ENCODE results near the gene DQX1. TPM values are rescaled to one million over a fixed set of nuclear protein-coding genes. Genes with fewer than 3 reads are reported as not detected.
"Not testable (repeated sequence)": the region's sequence is repeated elsewhere in the genome, so short reads cannot be mapped to it uniquely, and the experiment has no call there.

The DQX1 gene
- total RNA-seq, 3 donors from 2014 or later (not counting 1 experiment from before 2014, with no cell fraction given): 0.21 to 0.43 TPM; not detected in 1

DNA sequence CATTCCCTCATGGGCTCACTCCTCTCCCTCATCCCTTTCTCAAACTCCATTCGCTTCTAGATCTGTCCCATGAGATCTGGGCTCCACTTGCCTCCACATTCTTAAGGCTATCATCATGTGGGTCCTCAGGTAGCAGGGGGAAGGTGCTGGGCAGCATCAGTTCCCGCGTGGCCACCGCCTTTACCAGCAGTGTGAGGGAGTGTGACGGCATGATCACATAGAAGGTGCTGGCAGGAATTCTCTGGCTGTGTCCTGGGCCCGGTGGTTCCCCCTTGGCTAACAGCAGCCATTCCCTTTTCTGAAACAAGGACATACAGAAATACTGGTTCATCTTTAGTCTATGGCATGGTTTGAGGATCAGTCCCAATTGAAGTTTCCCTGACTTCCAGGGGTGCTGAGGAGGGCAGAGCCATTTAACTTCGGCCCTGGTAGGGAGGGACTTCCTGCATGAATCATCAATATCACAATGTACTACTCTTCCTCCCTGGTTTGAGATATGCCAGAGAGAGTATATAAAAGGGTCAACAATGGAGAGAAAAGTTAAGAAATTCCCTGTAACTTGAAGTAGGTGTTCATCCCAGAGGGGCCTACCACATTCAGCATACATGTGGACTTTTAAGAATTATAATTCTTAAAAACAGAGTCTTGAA is 36.2 kb upstream of the DQX1 start:
- Histone ChIP-seq H3K4me1 (ENCODE audit: control insufficient read depth, insufficient read depth, low read length) (no peaks in the 10 kb centered on the region), H3K27me3 (ENCODE audit: control insufficient read depth, insufficient read depth, low read length) (no peaks in the 10 kb centered on the region), H3K4me3 (ENCODE audit: low read length) (no peak overlapping the region), H3K27ac (ENCODE audit: low read length) (no peak overlapping the region), H3K36me3 (ENCODE audit: control insufficient read depth, insufficient read depth, low read length) (no peaks in the 10 kb centered on the region), H3K9me3 (ENCODE audit: control insufficient read depth, insufficient read depth, low read length) (no peaks in the 10 kb centered on the region)
- Mint-ChIP-seq H3K27me3 (ENCODE audit: low read depth in 2 of 2) (peaks cover 21 to 36% of the 10 kb centered on the region in 2 donors), H3K4me3 (no peak overlapping the region), H3K27ac (no peak overlapping the region), H3K36me3 (no peaks in the 10 kb centered on the region), H3K4me1 (peaks cover 8 to 12% of the 10 kb centered on the region in 2 donors), H3K9me3 (no peaks in the 10 kb centered on the region)
- no peak for ATAC-seq
- TF ChIP-seq, protein P1, sequence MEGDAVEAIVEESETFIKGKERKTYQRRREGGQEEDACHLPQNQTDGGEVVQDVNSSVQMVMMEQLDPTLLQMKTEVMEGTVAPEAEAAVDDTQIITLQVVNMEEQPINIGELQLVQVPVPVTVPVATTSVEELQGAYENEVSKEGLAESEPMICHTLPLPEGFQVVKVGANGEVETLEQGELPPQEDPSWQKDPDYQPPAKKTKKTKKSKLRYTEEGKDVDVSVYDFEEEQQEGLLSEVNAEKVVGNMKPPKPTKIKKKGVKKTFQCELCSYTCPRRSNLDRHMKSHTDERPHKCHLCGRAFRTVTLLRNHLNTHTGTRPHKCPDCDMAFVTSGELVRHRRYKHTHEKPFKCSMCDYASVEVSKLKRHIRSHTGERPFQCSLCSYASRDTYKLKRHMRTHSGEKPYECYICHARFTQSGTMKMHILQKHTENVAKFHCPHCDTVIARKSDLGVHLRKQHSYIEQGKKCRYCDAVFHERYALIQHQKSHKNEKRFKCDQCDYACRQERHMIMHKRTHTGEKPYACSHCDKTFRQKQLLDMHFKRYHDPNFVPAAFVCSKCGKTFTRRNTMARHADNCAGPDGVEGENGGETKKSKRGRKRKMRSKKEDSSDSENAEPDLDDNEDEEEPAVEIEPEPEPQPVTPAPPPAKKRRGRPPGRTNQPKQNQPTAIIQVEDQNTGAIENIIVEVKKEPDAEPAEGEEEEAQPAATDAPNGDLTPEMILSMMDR (IDR thresholded peaks at IDR 0.05): no peak
- no peak for DNase-seq
- 95% methylated on average over 6 of the region's 7 CpGs for WGBS (ENCODE audit: insufficient coverage)
- intact Hi-C loops (cut with micrococcal nuclease): no loop called here

DNA sequence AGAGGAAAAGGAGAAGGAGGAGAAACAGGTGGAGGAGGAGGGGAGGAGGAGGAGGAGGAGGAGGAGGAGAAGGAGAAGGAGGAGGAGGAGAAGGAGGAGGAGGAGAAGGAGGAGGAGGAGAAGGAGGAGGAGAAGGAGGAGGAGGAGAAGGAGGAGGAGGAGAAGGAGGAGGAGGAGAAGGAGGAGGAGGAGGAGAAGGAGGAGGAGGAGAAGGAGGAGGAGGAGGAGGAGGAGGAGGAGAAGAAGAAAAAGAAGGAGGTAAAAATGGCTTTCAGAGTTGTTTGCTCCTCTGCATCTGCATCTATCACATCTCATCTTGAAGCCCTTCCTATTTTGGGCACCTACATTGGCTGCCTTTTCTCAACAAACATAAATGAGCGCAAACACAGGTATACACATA is 35.0 kb upstream of the DQX1 start:
- H3K36me3 ChIP-seq (ENCODE audit: control insufficient read depth, insufficient read depth, low read length); H3K27ac ChIP-seq (ENCODE audit: low read length); intact Hi-C loops (cut with micrococcal nuclease); H3K4me3 ChIP-seq (ENCODE audit: low read length); H3K4me1 ChIP-seq (ENCODE audit: control insufficient read depth, insufficient read depth, low read length); H3K4me3 Mint-ChIP-seq; H3K27me3 ChIP-seq (ENCODE audit: control insufficient read depth, insufficient read depth, low read length); H3K9me3 ChIP-seq (ENCODE audit: control insufficient read depth, insufficient read depth, low read length); H3K36me3 Mint-ChIP-seq; DNase-seq; ATAC-seq; H3K9me3 Mint-ChIP-seq; H3K27ac Mint-ChIP-seq: not testable (repeated sequence)
- WGBS (ENCODE audit: insufficient coverage): 100% methylated on average over 1 of the region's 1 CpG
- H3K4me1 Mint-ChIP-seq: peaks cover 8 to 23% of the 10 kb centered on the region in 2 donors
- peaks cover 18 to 32% of the 10 kb centered on the region in 2 donors for H3K27me3 Mint-ChIP-seq (ENCODE audit: low read depth in 2 of 2)

DNA sequence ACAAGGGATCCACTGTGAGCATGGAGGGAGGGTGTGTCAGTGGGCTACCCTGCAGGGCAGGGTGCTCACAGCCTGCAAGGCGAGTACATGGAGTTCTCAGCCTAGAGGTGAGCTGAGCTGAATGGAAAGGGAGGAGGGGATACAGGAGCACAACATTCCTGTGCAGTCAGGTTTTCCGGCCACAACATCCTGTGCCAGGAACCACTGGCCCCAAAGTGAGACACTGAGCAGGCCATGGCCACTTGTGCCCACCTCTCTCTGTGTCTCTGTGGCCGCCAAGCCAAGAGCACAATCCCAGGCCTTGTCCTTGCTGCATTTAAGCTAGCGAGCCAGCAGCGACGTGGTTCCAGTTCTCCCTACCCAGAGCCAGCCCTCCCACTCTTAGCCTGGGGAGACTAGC is 34.6 kb upstream of the DQX1 start:
- H3K4me3 ChIP-seq (ENCODE audit: low read length): no peak overlapping the region
- Mint-ChIP-seq H3K9me3 (no peaks in the 10 kb centered on the region), H3K4me3 (no peak overlapping the region), H3K4me1 (peaks cover 8 to 27% of the 10 kb centered on the region in 2 donors), H3K36me3 (no peaks in the 10 kb centered on the region), H3K27me3 (ENCODE audit: low read depth in 2 of 2) (peaks cover 15 to 27% of the 10 kb centered on the region in 2 donors), H3K27ac (no peak overlapping the region)
- peaks cover 6% of the 10 kb centered on the region for H3K36me3 ChIP-seq (ENCODE audit: control insufficient read depth, insufficient read depth, low read length)
- no peaks in the 10 kb centered on the region for H3K9me3 ChIP-seq (ENCODE audit: control insufficient read depth, insufficient read depth, low read length)
- DNase-seq (no peak), ATAC-seq (no peak)
- intact Hi-C loops (cut with micrococcal nuclease): no loop called here
- no peak overlapping the region for H3K27ac ChIP-seq (ENCODE audit: low read length)
- 76% methylated on average over 4 of the region's 6 CpGs for WGBS (ENCODE audit: insufficient coverage)
- peaks cover 6% of the 10 kb centered on the region for H3K4me1 ChIP-seq (ENCODE audit: control insufficient read depth, insufficient read depth, low read length)
- TF ChIP-seq, protein P1 (IDR thresholded peaks at IDR 0.05): no peak
- no peaks in the 10 kb centered on the region for H3K27me3 ChIP-seq (ENCODE audit: control insufficient read depth, insufficient read depth, low read length)

DNA sequence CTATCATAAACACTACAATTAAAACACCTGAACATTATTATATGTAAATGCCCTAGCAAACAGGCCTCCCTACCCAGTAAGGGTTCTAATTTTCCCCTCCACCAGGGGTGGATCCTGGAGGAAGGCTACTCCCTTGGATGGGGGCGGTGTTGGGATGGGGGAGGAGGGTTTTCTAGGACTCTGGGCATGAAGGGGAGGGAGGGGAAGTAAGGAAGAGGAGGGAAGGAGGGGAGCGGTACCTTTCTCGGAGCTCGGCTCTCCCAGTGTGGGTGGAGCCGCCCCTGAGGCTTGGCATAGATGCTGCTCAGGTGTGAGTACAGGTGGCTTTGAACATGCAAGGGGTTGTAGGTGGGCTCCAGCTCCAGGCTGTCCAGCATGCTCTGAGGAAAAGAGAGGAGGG is 33.9 kb upstream of the DQX1 start:
- intact Hi-C loops (cut with micrococcal nuclease): no loop called here
- TF ChIP-seq, protein P1 (IDR thresholded peaks at IDR 0.05): no peak
- 92% methylated on average over 5 of the region's 5 CpGs for WGBS (ENCODE audit: insufficient coverage)

More for the DNA sequence above, 33.9 kb upstream of the DQX1 start:
- ATAC-seq: no peak
- Histone ChIP-seq H3K4me1 (ENCODE audit: control insufficient read depth, insufficient read depth, low read length) (peaks cover 13% of the 10 kb centered on the region), H3K4me3 (ENCODE audit: low read length) (no peak overlapping the region), H3K27me3 (ENCODE audit: control insufficient read depth, insufficient read depth, low read length) (no peaks in the 10 kb centered on the region), H3K27ac (ENCODE audit: low read length) (no peak overlapping the region), H3K9me3 (ENCODE audit: control insufficient read depth, insufficient read depth, low read length) (no peaks in the 10 kb centered on the region), H3K36me3 (ENCODE audit: control insufficient read depth, insufficient read depth, low read length) (peaks cover 6% of the 10 kb centered on the region)
- no peak overlapping the region for H3K4me3 Mint-ChIP-seq
- no peak overlapping the region for H3K27ac Mint-ChIP-seq
- DNase-seq: no peak
- H3K36me3 Mint-ChIP-seq: no peaks in the 10 kb centered on the region
- H3K27me3 Mint-ChIP-seq (ENCODE audit: low read depth in 2 of 2): peaks cover 15 to 26% of the 10 kb centered on the region in 2 donors
- H3K9me3 Mint-ChIP-seq: no peaks in the 10 kb centered on the region
- peaks cover 13 to 34% of the 10 kb centered on the region in 2 donors for H3K4me1 Mint-ChIP-seq
